Measurements from ENCODE around the gene GBE1.

DNA sequence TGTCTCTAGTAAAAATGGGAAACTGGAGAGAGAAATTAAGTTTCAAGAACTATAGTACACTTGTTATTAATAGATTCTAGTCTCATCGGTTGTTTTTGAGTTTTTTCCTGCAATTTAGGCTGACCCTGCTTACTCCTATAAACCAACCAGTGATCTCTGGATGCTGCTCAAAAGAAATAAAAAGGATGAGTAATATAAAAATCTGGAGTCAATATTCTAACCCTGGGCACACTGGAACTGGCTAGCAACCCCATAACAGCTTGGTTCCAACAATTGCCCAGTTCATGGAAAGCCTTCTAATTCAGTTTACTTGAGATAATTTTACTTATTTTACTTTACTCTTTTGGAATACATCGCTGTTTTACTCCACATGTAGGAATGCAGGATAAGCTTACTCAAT is 211.6 kb downstream of the GBE1 start:
- TF ChIP-seq, protein P1, sequence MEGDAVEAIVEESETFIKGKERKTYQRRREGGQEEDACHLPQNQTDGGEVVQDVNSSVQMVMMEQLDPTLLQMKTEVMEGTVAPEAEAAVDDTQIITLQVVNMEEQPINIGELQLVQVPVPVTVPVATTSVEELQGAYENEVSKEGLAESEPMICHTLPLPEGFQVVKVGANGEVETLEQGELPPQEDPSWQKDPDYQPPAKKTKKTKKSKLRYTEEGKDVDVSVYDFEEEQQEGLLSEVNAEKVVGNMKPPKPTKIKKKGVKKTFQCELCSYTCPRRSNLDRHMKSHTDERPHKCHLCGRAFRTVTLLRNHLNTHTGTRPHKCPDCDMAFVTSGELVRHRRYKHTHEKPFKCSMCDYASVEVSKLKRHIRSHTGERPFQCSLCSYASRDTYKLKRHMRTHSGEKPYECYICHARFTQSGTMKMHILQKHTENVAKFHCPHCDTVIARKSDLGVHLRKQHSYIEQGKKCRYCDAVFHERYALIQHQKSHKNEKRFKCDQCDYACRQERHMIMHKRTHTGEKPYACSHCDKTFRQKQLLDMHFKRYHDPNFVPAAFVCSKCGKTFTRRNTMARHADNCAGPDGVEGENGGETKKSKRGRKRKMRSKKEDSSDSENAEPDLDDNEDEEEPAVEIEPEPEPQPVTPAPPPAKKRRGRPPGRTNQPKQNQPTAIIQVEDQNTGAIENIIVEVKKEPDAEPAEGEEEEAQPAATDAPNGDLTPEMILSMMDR (IDR thresholded peaks at IDR 0.05) = no peak
- TF ChIP-seq EZH2phosphoT487 (IDR thresholded peaks at IDR 0.05) (no peak), EZH2 (IDR thresholded peaks at IDR 0.05) (no peak)

Measured in neural progenitor cell (in vitro differentiated cells).